H9 (cell line): ENCODE data around the gene RSPH10B. TPM values are rescaled to one million over a fixed set of nuclear protein-coding genes. Genes with fewer than 3 reads are reported as not detected.
"Not testable (repeated sequence)": the region's sequence is repeated elsewhere in the genome, so short reads cannot be mapped to it uniquely, and the experiment has no call there.

Source experiments
- DNase-seq: peaks from one replicate; pipeline ENCODE4 v3.0.0-alpha.2; 2017
- H2AFZ ChIP-seq: one replicate; pipeline ENCODE4 v1.6.1; 2013; ENCODE audit warnings: mild to moderate bottlenecking, low read length, control low read depth, moderate library complexity
- H2AK5ac ChIP-seq: 2 replicates; pipeline ENCODE4 v1.6.1; 2013; ENCODE audit warnings: low read length, control low read depth, mixed read lengths; ENCODE audit not compliant: insufficient read length
- H2BK120ac ChIP-seq: one replicate; pipeline ENCODE4 v1.6.1; 2013; ENCODE audit warnings: low read depth, mild to moderate bottlenecking, low read length, control low read depth, inconsistent platforms; ENCODE audit not compliant: poor library complexity, severe bottlenecking
- H2BK12ac ChIP-seq: 2 replicates; pipeline ENCODE4 v1.6.1; 2013; ENCODE audit warnings: low read length, control low read depth, mixed read lengths, low read depth; ENCODE audit not compliant: insufficient read length
- H2BK15ac ChIP-seq: 2 replicates; pipeline ENCODE4 v1.6.1; 2013; ENCODE audit warnings: low read depth, low read length, control low read depth
- H2BK20ac ChIP-seq: one replicate; pipeline ENCODE4 v1.6.1; 2013; ENCODE audit warnings: low read depth, mild to moderate bottlenecking, low read length, control low read depth, inconsistent platforms; ENCODE audit not compliant: poor library complexity, severe bottlenecking
- H2BK5ac ChIP-seq: 2 replicates; pipeline ENCODE4 v1.6.1; 2013; ENCODE audit warnings: low read length, control low read depth, mixed read lengths; ENCODE audit not compliant: insufficient read length
- H3K14ac ChIP-seq: 2 replicates; pipeline ENCODE4 v1.6.1; 2013; ENCODE audit warnings: low read length, control low read depth; ENCODE audit not compliant: insufficient read depth
- H3K18ac ChIP-seq: 2 replicates; pipeline ENCODE4 v1.6.1; 2013; ENCODE audit warnings: low read depth, mild to moderate bottlenecking, mixed read lengths, low read length, control low read depth; ENCODE audit not compliant: insufficient read length
- H3K23ac ChIP-seq: 2 replicates; pipeline ENCODE4 v1.6.1; 2013; ENCODE audit warnings: low read length, control low read depth, mixed read lengths, low read depth; ENCODE audit not compliant: insufficient read length
- H3K23me2 ChIP-seq: 2 replicates; pipeline ENCODE4 v1.6.1; 2013; ENCODE audit warnings: low read depth, mild to moderate bottlenecking, mixed read lengths, low read length, control low read depth; ENCODE audit not compliant: insufficient read length, poor library complexity, severe bottlenecking
- H3K27ac ChIP-seq: 2 replicates; pipeline ENCODE4 v1.5.1; 2013; ENCODE audit warnings: low read length, control low read depth, mixed read lengths, low read depth; ENCODE audit not compliant: insufficient read length
- H3K27me3 ChIP-seq: 2 replicates; pipeline ENCODE4 v1.6.1; 2013; ENCODE audit warnings: low read length, control low read depth, inconsistent platforms; ENCODE audit not compliant: insufficient read depth
- H3K4ac ChIP-seq: 2 replicates; pipeline ENCODE4 v1.6.1; 2013; ENCODE audit warnings: low read depth, mild to moderate bottlenecking, control low read depth, inconsistent platforms, low read length, moderate library complexity
- H3K4me1 ChIP-seq: 2 replicates; pipeline ENCODE4 v1.6.1; 2013; ENCODE audit warnings: low read length, control low read depth, inconsistent platforms; ENCODE audit not compliant: insufficient read depth
- H3K4me2 ChIP-seq: 2 replicates; pipeline ENCODE4 v1.6.1; 2013; ENCODE audit warnings: low read length, control low read depth, mixed read lengths; ENCODE audit not compliant: insufficient read length, insufficient read depth
- H3K56ac ChIP-seq: 2 replicates; pipeline ENCODE4 v1.6.1; 2013; ENCODE audit warnings: low read depth, mild to moderate bottlenecking, mixed read lengths, low read length, control low read depth; ENCODE audit not compliant: insufficient read length
- H3K79me1 ChIP-seq: 2 replicates; pipeline ENCODE4 v1.6.1; 2013; ENCODE audit warnings: low read depth, mild to moderate bottlenecking, moderate library complexity, low read length, control low read depth, inconsistent platforms; ENCODE audit not compliant: insufficient read depth, poor library complexity, severe bottlenecking
- H3K79me2 ChIP-seq: 2 replicates; pipeline ENCODE4 v1.6.1; 2013; ENCODE audit warnings: low read length, control low read depth, inconsistent platforms; ENCODE audit not compliant: insufficient read depth
- H3K9ac ChIP-seq: 2 replicates; pipeline ENCODE4 v1.6.1; 2013; ENCODE audit warnings: low read length, control low read depth, mixed read lengths; ENCODE audit not compliant: insufficient read length; ENCODE audit errors: extremely low read depth
- H3K9me3 ChIP-seq: one replicate; pipeline ENCODE4 v1.6.1; 2013; ENCODE audit warnings: low read depth, low read length, inconsistent platforms; ENCODE audit not compliant: control insufficient read depth
- H3T11ph ChIP-seq: one replicate; pipeline ENCODE4 v1.6.1; 2013; ENCODE audit warnings: mild to moderate bottlenecking, low read length, control low read depth, inconsistent platforms
- H4K20me1 ChIP-seq: one replicate; pipeline ENCODE4 v1.6.1; 2013; ENCODE audit not compliant: control insufficient read depth, insufficient read length, insufficient read depth
- H4K5ac ChIP-seq: 2 replicates; pipeline ENCODE4 v1.6.1; 2013; ENCODE audit warnings: low read depth, mild to moderate bottlenecking, mixed read lengths, low read length, control low read depth; ENCODE audit not compliant: insufficient read length
- H4K8ac ChIP-seq: replicated peaks from 2 replicates; pipeline ENCODE4 v1.6.1; 2013; ENCODE audit warnings: low read length, control low read depth, mixed read lengths, low read depth; ENCODE audit not compliant: insufficient read length
- H4K91ac ChIP-seq: 2 replicates; pipeline ENCODE4 v1.6.1; 2013; ENCODE audit warnings: low read depth, mild to moderate bottlenecking, moderate library complexity, mixed read lengths, low read length, control low read depth; ENCODE audit not compliant: insufficient read length
- H3K27ac Mint-ChIP-seq, 3 experiments: 2 replicates in 2 of 3; 3 replicates in 1 of 3; pipeline ENCODE4 v1.8.0; 2020 to 2021; ENCODE audit warnings: mixed read lengths in 3 of 3, mild to moderate bottlenecking in 1 of 3, moderate library complexity in 1 of 3
- H3K27me3 Mint-ChIP-seq: 2 replicates; pipeline ENCODE4 v1.8.0; 2021; ENCODE audit warnings: low read depth, mild to moderate bottlenecking, moderate library complexity, mixed read lengths
- H3K36me3 Mint-ChIP-seq, 3 experiments: 2 replicates in 2 of 3; 3 replicates in 1 of 3; pipeline ENCODE4 v1.8.0; 2020 to 2021; ENCODE audit warnings: low read depth in 3 of 3, mixed read lengths in 3 of 3; ENCODE audit not compliant: insufficient read depth in 1 of 3
- H3K4me1 Mint-ChIP-seq, 2 experiments: 2 replicates each; pipeline ENCODE4 v1.8.0; 2020; ENCODE audit warnings: mixed read lengths in 2 of 2
- H3K4me3 Mint-ChIP-seq, 2 experiments: 2 replicates in 1 of 2; 3 replicates in 1 of 2; pipeline ENCODE4 v1.8.0; 2020 to 2021; ENCODE audit warnings: mild to moderate bottlenecking in 2 of 2, mixed read lengths in 2 of 2, moderate library complexity in 1 of 2
- H3K9me3 Mint-ChIP-seq, 2 experiments: 2 replicates in 1 of 2; 3 replicates in 1 of 2; pipeline ENCODE4 v1.8.0; 2020; ENCODE audit warnings: mild to moderate bottlenecking in 2 of 2, mixed read lengths in 2 of 2, moderate library complexity in 1 of 2
- WGBS: extraction: QIAGEN DNeasy Blood & Tissue Kit; methylation state at CpG from one replicate; pipeline ENCODE4 v1.1.7; 2013; ENCODE audit warnings: missing lambda C conversion rate, low lambda C conversion rate, mixed read lengths; ENCODE audit not compliant: insufficient read length; ENCODE audit errors: extremely low coverage; 5-methylcytosine and 5-hydroxymethylcytosine counted together
- total RNA-seq: library from RNA; stranded (reverse); gene quantifications from 2 replicates; pipeline ENCODE4 v1.2.1, GENCODE V29; 2021
- TF ChIP-seq, protein P1 (sequence below): fragments of 200-600 bp; sonication (generic); conservative IDR thresholded peaks from 3 replicates; pipeline ENCODE4 v1.8.0; 2021; ENCODE audit warnings: antibody characterized with exemption, mild to moderate bottlenecking

The RSPH10B gene
- total RNA-seq, 1 experiment from 2014 or later: 0.63 TPM

DNA sequence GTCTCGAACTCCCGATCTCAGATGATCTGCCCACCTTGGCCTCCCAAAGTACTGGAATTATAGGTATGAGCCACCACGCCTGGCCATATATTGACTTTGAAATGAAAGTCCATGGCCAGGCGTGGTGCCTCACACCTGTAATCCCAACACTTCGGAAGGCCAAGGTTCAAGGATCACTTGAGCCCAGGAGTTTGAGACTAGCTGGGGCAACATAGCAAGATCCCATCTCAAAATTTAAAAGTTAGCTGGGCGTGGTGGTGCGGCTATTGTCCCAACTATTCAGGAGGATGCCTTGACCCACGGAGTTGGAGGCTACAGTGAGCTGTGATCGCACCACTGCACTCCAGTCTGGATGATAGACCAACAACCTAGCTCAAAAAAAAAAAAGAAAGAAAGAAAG lies 78.0 kb downstream of the RSPH10B start:
- Histone ChIP-seq H3K4me2 (no peak overlapping the region), H3K4me1 (no peaks in the 10 kb centered on the region), H3K23me2 (no peaks in the 10 kb centered on the region), H3K79me2 (no peaks in the 10 kb centered on the region), H4K5ac (no peak overlapping the region), H3K23ac (no peak overlapping the region), H3K4ac (no peak overlapping the region), H4K8ac (no peak overlapping the region), H2BK12ac (no peak overlapping the region), H4K20me1 (no peaks in the 10 kb centered on the region), H3K27me3 (no peaks in the 10 kb centered on the region), H3T11ph (no peak overlapping the region), H2BK120ac (no peak overlapping the region), H3K9me3 (no peaks in the 10 kb centered on the region), H2AFZ (no peak overlapping the region), H3K27ac (no peak overlapping the region), H2BK15ac (no peak overlapping the region), H2AK5ac (no peak overlapping the region), H4K91ac (no peak overlapping the region), H3K79me1 (no peaks in the 10 kb centered on the region), H2BK5ac (no peak overlapping the region), H3K14ac (no peak overlapping the region), H3K18ac (no peak overlapping the region), H3K9ac (no peak overlapping the region), H3K56ac (no peak overlapping the region), H2BK20ac (no peak overlapping the region)
- H3K27me3 Mint-ChIP-seq: peaks cover 2% of the 10 kb centered on the region; the same call in 1 of the 2 replicates
- H3K27ac Mint-ChIP-seq: 0 out of 7 replicates have a peak overlapping the region, but pooled peaks of 1 of the 3 experiments have one; percentile 61
- no peak overlapping the region for H3K4me3 Mint-ChIP-seq
- H3K9me3 Mint-ChIP-seq: no peaks in the 10 kb centered on the region
- TF ChIP-seq, protein P1, sequence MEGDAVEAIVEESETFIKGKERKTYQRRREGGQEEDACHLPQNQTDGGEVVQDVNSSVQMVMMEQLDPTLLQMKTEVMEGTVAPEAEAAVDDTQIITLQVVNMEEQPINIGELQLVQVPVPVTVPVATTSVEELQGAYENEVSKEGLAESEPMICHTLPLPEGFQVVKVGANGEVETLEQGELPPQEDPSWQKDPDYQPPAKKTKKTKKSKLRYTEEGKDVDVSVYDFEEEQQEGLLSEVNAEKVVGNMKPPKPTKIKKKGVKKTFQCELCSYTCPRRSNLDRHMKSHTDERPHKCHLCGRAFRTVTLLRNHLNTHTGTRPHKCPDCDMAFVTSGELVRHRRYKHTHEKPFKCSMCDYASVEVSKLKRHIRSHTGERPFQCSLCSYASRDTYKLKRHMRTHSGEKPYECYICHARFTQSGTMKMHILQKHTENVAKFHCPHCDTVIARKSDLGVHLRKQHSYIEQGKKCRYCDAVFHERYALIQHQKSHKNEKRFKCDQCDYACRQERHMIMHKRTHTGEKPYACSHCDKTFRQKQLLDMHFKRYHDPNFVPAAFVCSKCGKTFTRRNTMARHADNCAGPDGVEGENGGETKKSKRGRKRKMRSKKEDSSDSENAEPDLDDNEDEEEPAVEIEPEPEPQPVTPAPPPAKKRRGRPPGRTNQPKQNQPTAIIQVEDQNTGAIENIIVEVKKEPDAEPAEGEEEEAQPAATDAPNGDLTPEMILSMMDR: no peak
- peaks cover 0 to 4% of the 10 kb centered on the region in 2 experiments; a peak in 2 of 4 replicates for H3K4me1 Mint-ChIP-seq
- DNase-seq: no peak
- no CpG with 5 or more reads among the region's 9 CpGs for WGBS
- H3K36me3 Mint-ChIP-seq: no peaks in the 10 kb centered on the region

DNA sequence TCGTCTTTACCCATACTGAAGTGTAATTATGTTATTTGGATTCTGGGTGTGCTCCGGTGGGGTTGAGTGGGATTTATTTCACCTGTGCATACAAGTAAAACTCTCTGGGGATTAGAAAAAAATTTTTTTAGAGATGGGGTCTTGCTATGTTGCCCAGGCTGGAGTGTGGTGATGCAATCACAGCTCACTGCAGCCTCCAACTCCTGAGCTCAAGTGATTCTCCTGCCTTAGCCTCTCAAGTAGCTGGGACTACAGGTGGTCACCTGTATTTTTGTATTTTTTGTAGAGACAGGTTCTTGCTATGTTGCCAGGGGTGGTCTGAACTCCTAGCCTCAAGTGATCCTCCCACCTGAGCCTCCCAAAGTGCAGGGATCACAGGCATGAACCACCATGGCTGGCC lies 80.2 kb downstream of the RSPH10B start:
- H3K4me1 ChIP-seq, H3K14ac ChIP-seq, H3K4ac ChIP-seq, H3K27me3 ChIP-seq, H2BK20ac ChIP-seq, H2AK5ac ChIP-seq, H4K8ac ChIP-seq, H3K23me2 ChIP-seq, H3K79me1 ChIP-seq, H4K20me1 ChIP-seq, H4K91ac ChIP-seq, H3K9ac ChIP-seq, H3K27ac ChIP-seq, DNase-seq, H3K9me3 Mint-ChIP-seq, H2BK15ac ChIP-seq, H3K27ac Mint-ChIP-seq, H3K9me3 ChIP-seq, H3K4me1 Mint-ChIP-seq, H3K4me3 Mint-ChIP-seq, H3K79me2 ChIP-seq, H3K23ac ChIP-seq, H3K36me3 Mint-ChIP-seq, H2BK12ac ChIP-seq, H3T11ph ChIP-seq, H3K56ac ChIP-seq, H3K4me2 ChIP-seq, H3K27me3 Mint-ChIP-seq, H4K5ac ChIP-seq, H2AFZ ChIP-seq, H2BK5ac ChIP-seq, H2BK120ac ChIP-seq, H3K18ac ChIP-seq: not testable (repeated sequence)
- no CpG with 5 or more reads among the region's 2 CpGs for WGBS
